Midbrain (tissue), 1 donor: Measurements from ENCODE around the gene NDUFA3.

Source experiments
- DNase-seq: peaks from one replicate; lab custom pipeline; 2025; lab: John Stamatoyannopoulos, UW

The NDUFA3 gene

GRCh38 chr19:54137699-54138488 lies 35.2 kb downstream of the NDUFA3 start, which contains the start of gene CNOT3:
Gene CNOT3 (plus strand): TSS chr19:54137762. CDS start chr19:54142979, 5,217 bp downstream.
- no peak for DNase-seq

- no peak for DNase-seq
These were observed 36.0 kb downstream of the NDUFA3 start for GRCh38 chr19:54138489-54139256.

DNA sequence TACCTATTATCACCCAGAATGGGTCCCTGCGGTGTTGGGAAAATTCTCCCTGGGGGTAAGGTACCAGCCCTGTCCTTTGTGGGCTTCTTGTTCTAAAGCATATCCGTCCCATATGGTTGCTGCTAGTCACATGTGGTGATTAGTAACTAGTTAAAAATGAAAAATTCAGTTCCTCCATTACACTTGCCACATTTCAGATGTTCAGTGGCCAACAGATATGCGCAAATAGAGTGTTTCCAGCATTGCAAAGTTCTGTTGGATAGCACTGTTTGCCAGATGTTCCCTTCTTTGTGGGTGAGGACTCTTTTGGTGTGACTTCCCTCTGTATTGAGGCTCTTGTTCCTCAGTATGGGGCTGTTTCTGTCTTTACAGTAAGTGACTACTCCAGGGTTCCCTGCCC lies 38.7 kb downstream of the NDUFA3 start:
- no peak for DNase-seq

DNA sequence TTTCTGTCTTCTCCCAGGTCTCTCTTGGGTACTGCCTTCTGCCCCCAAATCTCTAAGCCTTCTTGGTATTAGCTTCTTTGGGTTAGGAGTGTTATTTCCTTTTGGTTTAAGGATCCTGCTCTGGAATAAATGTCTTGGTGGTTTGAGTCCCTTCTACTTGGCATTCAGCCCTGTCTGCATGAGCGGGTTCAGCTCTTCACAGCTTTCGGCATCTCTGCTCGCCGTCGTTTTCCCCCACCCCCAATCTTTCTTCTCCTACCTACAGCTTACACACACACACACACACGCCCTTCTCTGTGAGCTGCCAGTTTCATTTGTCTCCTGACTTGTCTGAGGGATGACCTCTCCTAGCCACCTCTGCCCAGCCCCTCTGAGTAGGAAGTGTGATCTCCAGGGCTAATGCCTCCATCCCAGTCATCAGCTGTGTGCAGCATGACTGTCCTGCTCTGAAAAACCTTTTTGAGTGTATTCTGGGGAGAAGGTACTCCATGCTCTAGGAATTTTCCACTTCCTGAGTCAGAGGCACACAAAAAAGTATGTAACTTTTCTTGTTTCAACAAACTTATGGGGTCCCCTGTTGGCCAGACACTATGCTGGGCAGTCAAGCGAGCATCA lies 39.6 kb downstream of the NDUFA3 start:
- no peak for DNase-seq

DNA sequence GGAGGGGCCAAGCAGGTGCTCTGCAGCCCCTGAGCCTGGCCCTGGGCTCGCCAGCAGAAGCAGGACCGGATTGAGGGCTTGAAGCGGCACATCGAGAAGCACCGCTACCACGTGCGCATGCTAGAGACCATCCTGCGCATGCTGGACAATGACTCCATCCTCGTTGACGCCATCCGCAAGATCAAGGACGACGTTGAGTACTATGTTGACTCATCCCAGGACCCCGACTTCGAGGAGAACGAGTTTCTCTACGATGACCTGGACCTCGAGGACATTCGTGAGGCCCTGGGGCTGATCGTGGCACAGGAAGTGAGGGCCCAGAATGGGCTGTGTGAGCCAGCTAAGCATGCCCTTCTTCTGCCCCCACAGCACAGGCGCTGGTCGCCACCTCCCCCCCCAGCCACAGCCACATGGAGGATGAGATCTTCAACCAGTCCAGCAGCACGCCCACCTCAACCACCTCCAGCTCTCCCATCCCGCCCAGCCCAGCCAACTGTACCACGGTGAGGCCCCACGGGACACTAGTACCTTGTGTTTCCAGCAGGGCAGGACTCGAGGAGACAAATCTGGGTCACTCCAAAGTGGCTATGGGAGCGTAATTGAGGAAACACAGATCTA lies 43.0 kb downstream of the NDUFA3 start:
- DNase-seq = no peak

- no peak for DNase-seq
These were observed 45.0 kb downstream of the NDUFA3 start for GRCh38 chr19:54147676-54148075.

- no peak for DNase-seq
These were observed 45.5 kb downstream of the NDUFA3 start for GRCh38 chr19:54148158-54148557.

GRCh38 chr19:54149021-54149812 lies 46.6 kb downstream of the NDUFA3 start:
- DNase-seq = no peak

DNA sequence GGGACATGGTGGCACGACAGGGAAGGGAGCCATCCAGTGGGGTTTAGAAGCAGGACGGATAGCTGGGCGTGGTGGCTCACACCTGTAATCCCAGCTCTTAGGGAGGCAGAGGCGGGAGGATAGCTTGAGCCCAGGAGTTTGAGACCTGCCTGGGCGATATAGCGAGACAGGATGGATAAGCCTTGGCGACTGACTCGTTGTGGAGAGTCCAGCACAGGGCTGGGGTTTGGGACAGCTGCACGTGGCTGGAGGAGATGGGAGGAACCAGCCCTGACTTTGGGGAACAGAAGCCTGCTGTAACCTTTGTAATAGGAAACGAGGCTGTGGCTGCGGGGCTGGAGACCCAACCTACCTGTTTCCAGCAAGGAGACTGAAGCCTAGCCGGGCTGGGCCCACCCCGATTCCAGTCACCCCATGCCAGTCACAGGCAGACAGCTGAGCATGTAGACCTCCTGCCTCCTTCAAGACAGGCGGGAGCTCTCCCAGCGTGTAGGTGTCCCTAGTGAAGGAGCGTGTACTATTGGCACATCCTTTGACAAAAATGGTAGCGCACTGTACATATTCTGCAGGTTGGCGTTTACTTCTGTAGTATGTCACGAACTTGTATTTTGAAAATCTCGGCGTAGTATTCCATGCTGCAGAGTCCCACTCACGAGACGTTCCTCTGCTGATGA lies 48.8 kb downstream of the NDUFA3 start:
- DNase-seq = no peak

DNA sequence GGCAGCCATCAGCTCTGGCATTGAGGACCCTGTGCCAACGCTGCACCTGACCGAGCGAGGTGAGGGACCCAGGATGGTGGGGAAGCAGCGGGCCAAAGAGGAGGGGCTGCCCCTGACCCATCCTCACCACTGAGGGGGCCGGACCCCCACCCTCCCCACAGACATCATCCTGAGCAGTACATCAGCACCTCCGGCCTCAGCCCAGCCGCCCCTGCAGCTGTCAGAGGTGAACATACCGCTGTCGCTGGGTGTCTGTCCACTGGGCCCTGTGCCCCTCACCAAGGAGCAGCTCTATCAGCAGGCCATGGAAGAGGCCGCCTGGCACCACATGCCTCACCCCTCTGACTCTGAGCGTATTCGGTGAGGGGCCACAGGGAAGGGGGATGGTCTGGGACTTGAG lies 49.6 kb downstream of the NDUFA3 start:
- DNase-seq = no peak

DNA sequence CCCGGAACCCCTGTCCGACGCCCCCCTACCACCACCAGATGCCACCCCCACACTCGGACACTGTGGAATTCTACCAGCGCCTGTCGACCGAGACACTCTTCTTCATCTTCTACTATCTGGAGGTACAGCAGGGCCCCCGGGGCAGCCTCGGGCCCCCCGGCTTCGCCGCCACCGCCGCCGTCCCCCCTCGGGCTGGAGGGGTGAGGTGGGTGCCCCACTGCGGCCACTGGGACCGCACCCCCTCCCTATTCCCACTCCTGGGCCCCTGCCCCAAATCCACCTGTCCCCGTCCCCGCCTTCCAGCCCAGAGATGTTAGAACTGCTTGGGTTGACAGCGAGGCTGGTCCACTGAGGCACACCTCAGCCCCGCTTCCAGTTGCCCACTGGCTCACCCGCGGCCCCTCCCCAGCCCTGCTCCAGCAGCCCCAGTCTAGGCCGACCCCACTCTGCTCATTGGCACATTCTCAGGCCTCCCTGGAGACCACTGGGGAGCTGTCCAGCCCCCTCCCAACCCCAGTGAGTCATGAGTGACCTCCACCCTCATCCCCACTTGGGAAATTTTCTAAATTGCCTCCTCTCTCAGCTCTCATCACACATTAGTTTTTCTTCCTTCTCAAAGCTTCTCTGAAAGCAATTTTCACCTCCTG lies 50.3 kb downstream of the NDUFA3 start:
- no peak for DNase-seq

GRCh38 chr19:54153731-54154326 lies 51.2 kb downstream of the NDUFA3 start:
- no peak for DNase-seq

- DNase-seq = no peak
These were observed 52.1 kb downstream of the NDUFA3 start for GRCh38 chr19:54154603-54155345.

DNA sequence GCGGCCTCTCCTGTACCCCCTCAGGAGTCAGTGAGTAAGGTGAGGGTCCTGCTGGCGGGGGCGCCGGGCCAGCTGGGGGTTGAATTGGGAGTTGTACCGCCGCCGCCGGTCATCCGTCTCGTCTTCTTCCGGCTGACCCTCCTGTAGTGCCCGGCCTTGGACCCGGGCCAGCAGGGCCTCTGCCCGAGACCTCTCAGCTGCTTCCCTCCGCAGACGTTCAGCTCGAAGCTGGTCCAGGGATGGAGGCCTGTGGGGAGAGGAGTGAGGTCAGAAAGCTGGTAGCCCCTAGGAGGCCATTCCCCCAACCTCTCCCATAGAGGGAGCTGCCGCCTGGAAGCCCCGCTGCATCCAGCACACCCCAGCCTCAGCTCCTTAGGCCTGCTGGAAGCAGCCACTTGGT lies 53.0 kb downstream of the NDUFA3 start:
- no peak for DNase-seq

- no peak for DNase-seq
These were observed 53.8 kb downstream of the NDUFA3 start for GRCh38 chr19:54156490-54156889.

- DNase-seq = no peak
These were observed 54.3 kb downstream of the NDUFA3 start for GRCh38 chr19:54156953-54157352.
